ENCODE data around the gene RPF1.

Gene RPF1

GRCh38 chr1:84539972-84540371 is 60.9 kb downstream of the RPF1 start:
- H3K9me3 ChIP-seq (ENCODE audit: low read length): no peaks in the 10 kb centered on the region
- H3K27me3 ChIP-seq (ENCODE audit: insufficient read depth, low read length): no peaks in the 10 kb centered on the region
- H3K4me1 ChIP-seq (ENCODE audit: insufficient read depth, low read length): no peaks in the 10 kb centered on the region
- no peak overlapping the region for H2AFZ ChIP-seq (ENCODE audit: low read depth, low read length)
- no peaks in the 10 kb centered on the region for H3K36me3 ChIP-seq (ENCODE audit: insufficient read depth, low read length)
- no peak overlapping the region for H3K4me3 ChIP-seq (ENCODE audit: low read length)

- no peaks in the 10 kb centered on the region for H3K27me3 ChIP-seq (ENCODE audit: insufficient read depth, low read length)
- no peaks in the 10 kb centered on the region for H3K4me1 ChIP-seq (ENCODE audit: insufficient read depth, low read length)
- H3K4me3 ChIP-seq (ENCODE audit: low read length): no peak overlapping the region
- no peaks in the 10 kb centered on the region for H3K36me3 ChIP-seq (ENCODE audit: insufficient read depth, low read length)
- H3K9me3 ChIP-seq (ENCODE audit: low read length): no peaks in the 10 kb centered on the region
- no peak overlapping the region for H2AFZ ChIP-seq (ENCODE audit: low read depth, low read length)
Observed at GRCh38 chr1:84540759-84541158, 61.7 kb downstream of the RPF1 start.

- H3K27me3 ChIP-seq (ENCODE audit: insufficient read depth, low read length): no peaks in the 10 kb centered on the region
- no peaks in the 10 kb centered on the region for H3K36me3 ChIP-seq (ENCODE audit: insufficient read depth, low read length)
- no peaks in the 10 kb centered on the region for H3K4me1 ChIP-seq (ENCODE audit: insufficient read depth, low read length)
- H2AFZ ChIP-seq (ENCODE audit: low read depth, low read length): no peak overlapping the region
- no peaks in the 10 kb centered on the region for H3K9me3 ChIP-seq (ENCODE audit: low read length)
- no peak overlapping the region for H3K4me3 ChIP-seq (ENCODE audit: low read length)
Observed at GRCh38 chr1:84541679-84542078, 62.6 kb downstream of the RPF1 start.
